ENCODE measurements around the gene SMIM44.
"Not testable (repeated sequence)": the region's sequence is repeated elsewhere in the genome, so short reads cannot be mapped to it uniquely, and the experiment has no call there.

SMIM44 gene

GRCh38 chr19:3483226-3483628, at the start of gene SMIM44:
SMIM44 (minus strand) TSS chr19:3483441; CDS start chr19:3483403, 38 bp downstream.
- no peaks in the 10 kb centered on the region for H3K9me3 ChIP-seq (ENCODE audit: control insufficient read depth in 5 of 5, low read length in 5 of 5)
- H3K4me1 ChIP-seq (ENCODE audit: control insufficient read depth in 5 of 5, insufficient read depth in 5 of 5, low read length in 5 of 5): peaks cover 0 to 2% (median 0%) of the 10 kb centered on the region in 5 donors
- H3K27ac ChIP-seq (ENCODE audit: low read depth, low read length): no peak within 1 kb of the TSS
- no peak within 1 kb of the TSS for H3K4me3 ChIP-seq (ENCODE audit: low read depth in 1 of 5, low read length in 5 of 5)
- no peak within 1 kb of the TSS for H3K9ac ChIP-seq (ENCODE audit: low read length in 5 of 5)
- no peaks in the 10 kb centered on the region for H3K36me3 ChIP-seq (ENCODE audit: control insufficient read depth in 5 of 5, insufficient read depth in 5 of 5, low read length in 5 of 5)
- H3K27me3 ChIP-seq (ENCODE audit: control insufficient read depth in 5 of 5, insufficient read depth in 4 of 5, low read length in 5 of 5): peaks cover 20 to 37% (median 28%) of the 10 kb centered on the region in 5 donors

GRCh38 chr19:3533033-3533432, 49.8 kb upstream of the SMIM44 start:
- Histone ChIP-seq H3K4me1 (ENCODE audit: control insufficient read depth in 5 of 5, insufficient read depth in 5 of 5, low read length in 5 of 5) (peaks cover 3 to 15% (median 12%) of the 10 kb centered on the region in 5 donors), H3K4me3 (ENCODE audit: low read depth in 1 of 5, low read length in 5 of 5) (no peak overlapping the region), H3K9me3 (ENCODE audit: control insufficient read depth in 5 of 5, low read length in 5 of 5) (no peaks in the 10 kb centered on the region), H3K27me3 (ENCODE audit: control insufficient read depth in 5 of 5, insufficient read depth in 4 of 5, low read length in 5 of 5) (no peaks in the 10 kb centered on the region), H3K36me3 (ENCODE audit: control insufficient read depth in 5 of 5, insufficient read depth in 5 of 5, low read length in 5 of 5) (peaks cover 0 to 72% (median 58%) of the 10 kb centered on the region in 5 donors), H3K9ac (ENCODE audit: low read length in 5 of 5) (no peak overlapping the region), H3K27ac (ENCODE audit: low read depth, low read length) (no peak overlapping the region)

GRCh38 chr19:3532154-3532786, 49.0 kb upstream of the SMIM44 start:
- Histone ChIP-seq H3K9me3 (ENCODE audit: control insufficient read depth in 5 of 5, low read length in 5 of 5) (no peaks in the 10 kb centered on the region), H3K9ac (ENCODE audit: low read length in 5 of 5) (no peak overlapping the region), H3K4me1 (ENCODE audit: control insufficient read depth in 5 of 5, insufficient read depth in 5 of 5, low read length in 5 of 5) (peaks cover 3 to 14% (median 12%) of the 10 kb centered on the region in 5 donors), H3K4me3 (ENCODE audit: low read depth in 1 of 5, low read length in 5 of 5) (no peak overlapping the region), H3K27ac (ENCODE audit: low read depth, low read length) (no peak overlapping the region), H3K36me3 (ENCODE audit: control insufficient read depth in 5 of 5, insufficient read depth in 5 of 5, low read length in 5 of 5) (peaks cover 0 to 75% (median 66%) of the 10 kb centered on the region in 5 donors), H3K27me3 (ENCODE audit: control insufficient read depth in 5 of 5, insufficient read depth in 4 of 5, low read length in 5 of 5) (no peaks in the 10 kb centered on the region)

GRCh38 chr19:3531716-3532115, 48.5 kb upstream of the SMIM44 start:
- peaks cover 0 to 81% (median 71%) of the 10 kb centered on the region in 5 donors for H3K36me3 ChIP-seq (ENCODE audit: control insufficient read depth in 5 of 5, insufficient read depth in 5 of 5, low read length in 5 of 5)
- no peaks in the 10 kb centered on the region for H3K9me3 ChIP-seq (ENCODE audit: control insufficient read depth in 5 of 5, low read length in 5 of 5)
- H3K27me3 ChIP-seq (ENCODE audit: control insufficient read depth in 5 of 5, insufficient read depth in 4 of 5, low read length in 5 of 5): no peaks in the 10 kb centered on the region
- H3K4me3 ChIP-seq (ENCODE audit: low read depth in 1 of 5, low read length in 5 of 5): no peak overlapping the region
- no peak overlapping the region for H3K27ac ChIP-seq (ENCODE audit: low read depth, low read length)
- H3K9ac ChIP-seq (ENCODE audit: low read length in 5 of 5): no peak overlapping the region
- peaks cover 3 to 9% (median 8%) of the 10 kb centered on the region in 5 donors for H3K4me1 ChIP-seq (ENCODE audit: control insufficient read depth in 5 of 5, insufficient read depth in 5 of 5, low read length in 5 of 5)

GRCh38 chr19:3530389-3530788, 47.1 kb upstream of the SMIM44 start:
- Histone ChIP-seq H3K27ac (ENCODE audit: low read depth, low read length) (no peak overlapping the region), H3K9me3 (ENCODE audit: control insufficient read depth in 5 of 5, low read length in 5 of 5) (no peaks in the 10 kb centered on the region), H3K9ac (ENCODE audit: low read length in 5 of 5) (no peak overlapping the region), H3K4me3 (ENCODE audit: low read depth in 1 of 5, low read length in 5 of 5) (no peak overlapping the region), H3K27me3 (ENCODE audit: control insufficient read depth in 5 of 5, insufficient read depth in 4 of 5, low read length in 5 of 5) (no peaks in the 10 kb centered on the region), H3K36me3 (ENCODE audit: control insufficient read depth in 5 of 5, insufficient read depth in 5 of 5, low read length in 5 of 5) (peaks cover 0 to 82% (median 78%) of the 10 kb centered on the region in 5 donors), H3K4me1 (ENCODE audit: control insufficient read depth in 5 of 5, insufficient read depth in 5 of 5, low read length in 5 of 5) (no peaks in the 10 kb centered on the region)

- not testable (repeated sequence) for H3K27ac ChIP-seq (ENCODE audit: low read depth, low read length); H3K4me3 ChIP-seq (ENCODE audit: low read depth in 1 of 5, low read length in 5 of 5); H3K27me3 ChIP-seq (ENCODE audit: control insufficient read depth in 5 of 5, insufficient read depth in 4 of 5, low read length in 5 of 5); H3K4me1 ChIP-seq (ENCODE audit: control insufficient read depth in 5 of 5, insufficient read depth in 5 of 5, low read length in 5 of 5); H3K9ac ChIP-seq (ENCODE audit: low read length in 5 of 5); H3K9me3 ChIP-seq (ENCODE audit: control insufficient read depth in 5 of 5, low read length in 5 of 5)
- H3K36me3 ChIP-seq (ENCODE audit: control insufficient read depth in 5 of 5, insufficient read depth in 5 of 5, low read length in 5 of 5): peaks cover 0 to 79% (median 75%) of the 10 kb centered on the region in 5 donors
Measured at GRCh38 chr19:3529299-3529698, 46.1 kb upstream of the SMIM44 start.

- no peaks in the 10 kb centered on the region for H3K27me3 ChIP-seq (ENCODE audit: control insufficient read depth in 5 of 5, insufficient read depth in 4 of 5, low read length in 5 of 5)
- H3K4me1 ChIP-seq (ENCODE audit: control insufficient read depth in 5 of 5, insufficient read depth in 5 of 5, low read length in 5 of 5): no peaks in the 10 kb centered on the region
- no peak overlapping the region for H3K4me3 ChIP-seq (ENCODE audit: low read depth in 1 of 5, low read length in 5 of 5)
- H3K36me3 ChIP-seq (ENCODE audit: control insufficient read depth in 5 of 5, insufficient read depth in 5 of 5, low read length in 5 of 5): peaks cover 0 to 80% (median 77%) of the 10 kb centered on the region in 5 donors
- no peaks in the 10 kb centered on the region for H3K9me3 ChIP-seq (ENCODE audit: control insufficient read depth in 5 of 5, low read length in 5 of 5)
- no peak overlapping the region for H3K9ac ChIP-seq (ENCODE audit: low read length in 5 of 5)
- no peak overlapping the region for H3K27ac ChIP-seq (ENCODE audit: low read depth, low read length)
Measured at GRCh38 chr19:3528539-3529211, 45.4 kb upstream of the SMIM44 start.

- Histone ChIP-seq H3K9ac (ENCODE audit: low read length in 5 of 5) (no peak overlapping the region), H3K27me3 (ENCODE audit: control insufficient read depth in 5 of 5, insufficient read depth in 4 of 5, low read length in 5 of 5) (no peaks in the 10 kb centered on the region), H3K9me3 (ENCODE audit: control insufficient read depth in 5 of 5, low read length in 5 of 5) (no peaks in the 10 kb centered on the region), H3K36me3 (ENCODE audit: control insufficient read depth in 5 of 5, insufficient read depth in 5 of 5, low read length in 5 of 5) (peaks cover 0 to 80% (median 77%) of the 10 kb centered on the region in 5 donors), H3K4me1 (ENCODE audit: control insufficient read depth in 5 of 5, insufficient read depth in 5 of 5, low read length in 5 of 5) (no peaks in the 10 kb centered on the region), H3K4me3 (ENCODE audit: low read depth in 1 of 5, low read length in 5 of 5) (no peak overlapping the region), H3K27ac (ENCODE audit: low read depth, low read length) (no peak overlapping the region)
Measured at GRCh38 chr19:3528080-3528479, 44.8 kb upstream of the SMIM44 start.

- Histone ChIP-seq H3K4me1 (ENCODE audit: control insufficient read depth in 5 of 5, insufficient read depth in 5 of 5, low read length in 5 of 5) (no peaks in the 10 kb centered on the region), H3K4me3 (ENCODE audit: low read depth in 1 of 5, low read length in 5 of 5) (no peak overlapping the region), H3K27ac (ENCODE audit: low read depth, low read length) (no peak overlapping the region), H3K9me3 (ENCODE audit: control insufficient read depth in 5 of 5, low read length in 5 of 5) (no peaks in the 10 kb centered on the region), H3K36me3 (ENCODE audit: control insufficient read depth in 5 of 5, insufficient read depth in 5 of 5, low read length in 5 of 5) (peaks cover 0 to 80% (median 71%) of the 10 kb centered on the region in 5 donors), H3K9ac (ENCODE audit: low read length in 5 of 5) (no peak overlapping the region), H3K27me3 (ENCODE audit: control insufficient read depth in 5 of 5, insufficient read depth in 4 of 5, low read length in 5 of 5) (no peaks in the 10 kb centered on the region)
Measured at GRCh38 chr19:3527238-3527910, 44.1 kb upstream of the SMIM44 start.

All from subcutaneous abdominal adipose tissue (tissue), 5 donors.